Stimulated activated CD4-positive, alpha-beta T cell treated with anti-CD3 and anti-CD28 coated beads, TNF-alpha, amount 100 ng/mL, for 24 hours (primary cell): ENCODE data around the gene ELFN1.

Experiments
- DNase-seq, 3 experiments: peaks; one replicate each; pipeline ENCODE4 v3.0.0-alpha.2; 2020; ENCODE audit warnings: low read depth in 3 of 3

ELFN1 gene

DNA sequence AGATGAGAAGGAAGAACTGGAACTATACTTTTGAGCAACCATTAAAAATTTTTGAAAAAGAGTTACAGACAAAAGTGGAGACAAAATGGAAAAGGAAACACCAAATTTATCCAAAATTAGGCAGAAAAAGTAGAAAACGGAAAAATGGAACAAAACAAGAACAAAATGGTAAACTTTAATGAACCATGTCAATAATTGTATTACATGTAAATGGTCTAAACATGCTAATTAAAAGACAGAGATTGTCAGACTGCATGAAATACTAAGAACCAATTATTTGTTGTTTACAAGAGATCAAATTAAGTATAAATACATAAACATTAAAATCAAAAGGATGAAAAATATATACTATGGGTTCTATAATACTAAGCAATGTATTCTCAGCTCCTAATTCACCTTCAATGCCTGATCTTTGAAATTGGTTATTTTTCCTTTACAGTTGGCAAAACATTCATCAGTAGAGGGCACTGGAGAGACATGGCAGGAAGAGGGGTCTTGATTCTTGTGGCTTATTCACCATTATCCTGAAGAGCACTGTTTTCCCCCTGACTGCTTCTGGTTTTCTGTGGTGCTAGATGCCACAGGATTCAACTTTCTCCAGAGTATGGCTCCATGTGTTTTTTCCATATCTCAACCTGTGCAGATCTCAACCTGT is 124.9 kb downstream of the ELFN1 start:
- DNase-seq: no peak
